Measurements from ENCODE around the gene PTPN23.

Gene PTPN23

GRCh38 chr3:47421741-47422649 lies 41.2 kb downstream of the PTPN23 start:
- DNase-seq, result no peak

- DNase-seq, result no peak
These were observed 41.9 kb downstream of the PTPN23 start for GRCh38 chr3:47422743-47423142.

GRCh38 chr3:47423548-47424145 lies 42.8 kb downstream of the PTPN23 start:
- DNase-seq, result no peak

GRCh38 chr3:47424434-47425382 lies 43.9 kb downstream of the PTPN23 start:
- DNase-seq, result no peak

- no peak for DNase-seq
These were observed 44.6 kb downstream of the PTPN23 start for GRCh38 chr3:47425383-47425778.

GRCh38 chr3:47425959-47426358 lies 45.1 kb downstream of the PTPN23 start:
- DNase-seq, result no peak

- no peak for DNase-seq
These were observed 47.0 kb downstream of the PTPN23 start for GRCh38 chr3:47427866-47428265.

- no peak for DNase-seq
These were observed 47.8 kb downstream of the PTPN23 start for GRCh38 chr3:47428662-47429061.

- DNase-seq, result no peak
These were observed 48.9 kb downstream of the PTPN23 start for GRCh38 chr3:47429476-47430270.

GRCh38 chr3:47430606-47431005 lies 49.8 kb downstream of the PTPN23 start:
- no peak for DNase-seq

GRCh38 chr3:47431225-47431624 lies 50.4 kb downstream of the PTPN23 start:
- DNase-seq, result no peak

GRCh38 chr3:47432673-47433072 lies 51.9 kb downstream of the PTPN23 start:
- DNase-seq, result no peak

- no peak for DNase-seq
These were observed 53.0 kb downstream of the PTPN23 start for GRCh38 chr3:47433796-47434195.

- DNase-seq, result no peak
These were observed 54.0 kb downstream of the PTPN23 start for GRCh38 chr3:47434849-47435248.

GRCh38 chr3:47436180-47436579 lies 55.4 kb downstream of the PTPN23 start:
- no peak for DNase-seq

- DNase-seq, result no peak
These were observed 59.3 kb downstream of the PTPN23 start for GRCh38 chr3:47440131-47440530.

GRCh38 chr3:47441796-47442551 lies 61.2 kb downstream of the PTPN23 start:
- DNase-seq, result no peak

GRCh38 chr3:47443611-47443995 lies 62.8 kb downstream of the PTPN23 start:
- DNase-seq, result no peak

- no peak for DNase-seq
These were observed 63.3 kb downstream of the PTPN23 start for GRCh38 chr3:47444103-47444502.

GRCh38 chr3:47452453-47453215 lies 71.8 kb downstream of the PTPN23 start:
- DNase-seq, result no peak

Data from T-helper 1 cell (primary cell).